Activated T-helper 1 cell treated with Interleukin-2 at 50 U/mL for 16 hours (primary cell): ENCODE measurements around the gene AGPAT4.

Experiments used
- DNase-seq: peaks from one replicate; pipeline ENCODE4 v3.0.0-alpha.2; 2020; ENCODE audit warnings: low read depth

Gene AGPAT4

DNA sequence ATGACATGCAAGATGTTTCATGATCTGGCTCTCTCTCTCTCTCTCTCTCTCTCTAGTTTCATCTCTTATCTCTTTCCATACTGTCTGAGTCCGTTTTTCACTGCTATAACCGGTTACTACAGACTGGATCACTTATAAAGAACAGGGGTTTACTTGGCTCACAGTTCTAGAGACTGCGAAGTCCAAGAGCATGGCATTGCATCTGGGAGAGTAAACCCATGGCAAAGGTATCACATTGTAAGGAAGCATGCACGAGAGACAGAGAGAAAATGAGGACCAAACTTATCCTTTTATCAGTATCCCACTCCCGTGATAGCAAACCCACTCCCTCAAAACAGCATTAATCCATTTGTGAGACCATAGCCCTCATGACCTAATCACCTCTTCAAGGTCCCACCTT lies 7.2 kb upstream of the AGPAT4 start:
- DNase-seq = no peak

DNA sequence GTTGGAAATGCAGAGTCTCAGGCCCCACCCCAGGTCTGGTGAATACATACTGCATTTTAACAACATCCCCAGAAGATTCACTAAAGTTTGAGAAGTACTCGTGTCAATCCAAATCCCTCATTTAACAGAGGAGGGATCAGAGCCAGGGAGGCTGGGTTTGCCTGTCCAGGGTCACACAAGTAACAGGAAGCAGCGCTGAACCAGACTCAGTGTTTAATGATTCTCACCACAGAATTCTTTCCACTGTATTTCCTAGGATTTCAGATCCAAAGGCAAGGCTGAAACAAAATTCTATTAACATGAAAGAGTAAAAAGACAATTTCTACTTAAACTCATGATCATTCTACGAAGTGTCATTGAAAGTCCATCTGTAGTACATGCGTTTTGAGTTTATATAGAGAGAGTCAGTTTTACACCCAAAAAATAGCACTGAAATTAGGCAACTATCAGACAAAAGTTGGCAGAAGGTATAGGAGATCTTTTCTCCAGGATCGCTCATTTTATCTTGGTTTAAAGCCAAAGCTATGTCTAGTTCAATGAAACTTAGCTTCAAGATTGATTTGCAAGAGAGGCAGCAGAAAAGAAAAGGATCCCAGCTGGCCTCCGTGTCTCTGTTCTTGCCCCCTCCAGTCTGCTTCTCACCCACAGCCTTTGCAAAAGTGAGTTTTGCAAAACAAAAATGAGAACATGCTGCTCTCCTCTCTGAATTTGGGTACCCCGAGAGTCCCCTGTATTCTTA lies 6.0 kb upstream of the AGPAT4 start:
- no peak for DNase-seq

DNA sequence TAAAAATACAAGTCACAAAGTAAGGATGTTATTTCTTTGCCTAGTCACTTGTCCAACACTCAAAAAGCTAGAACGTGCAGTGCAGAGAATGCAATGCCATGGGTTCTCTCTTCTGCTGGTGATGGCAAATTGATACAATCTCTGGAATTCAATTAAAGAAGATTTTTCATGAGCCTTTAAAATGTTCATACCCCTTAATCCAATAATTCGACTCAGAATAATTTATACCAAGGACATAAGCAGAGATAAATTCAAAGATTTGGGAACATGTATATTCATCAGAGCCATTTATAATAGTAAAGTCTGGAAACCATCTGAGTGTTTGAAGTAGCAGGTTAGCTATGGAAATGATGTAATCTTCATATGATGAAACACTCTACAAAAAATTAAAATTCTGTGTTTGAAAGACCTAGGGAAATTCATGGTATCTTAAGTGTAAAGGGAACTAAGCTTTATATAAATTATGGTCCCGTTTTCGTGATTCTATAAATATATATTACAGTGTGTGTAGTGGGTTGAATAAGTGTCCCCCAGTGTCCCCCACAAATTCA lies 2.8 kb upstream of the AGPAT4 start:
- DNase-seq = no peak

DNA sequence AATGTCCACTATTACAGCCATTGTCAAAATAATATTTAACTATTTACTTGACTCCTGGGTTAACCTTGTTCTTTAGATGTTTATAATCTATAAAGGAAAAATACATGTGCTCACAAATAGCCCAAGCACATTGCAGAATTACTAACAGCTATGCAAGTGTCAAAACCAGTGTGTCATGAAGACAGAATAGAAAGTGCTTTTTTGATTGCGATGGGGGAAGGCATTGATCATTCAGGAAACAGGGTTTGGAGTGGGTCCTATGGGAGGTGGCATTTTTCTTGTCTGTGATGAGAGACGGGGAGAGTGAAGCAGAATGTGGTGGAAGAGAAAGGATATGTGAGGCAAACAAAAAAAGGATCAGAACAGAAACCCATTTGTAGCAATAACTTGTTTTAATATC lies 1.0 kb upstream of the AGPAT4 start:
- DNase-seq = no peak

DNA sequence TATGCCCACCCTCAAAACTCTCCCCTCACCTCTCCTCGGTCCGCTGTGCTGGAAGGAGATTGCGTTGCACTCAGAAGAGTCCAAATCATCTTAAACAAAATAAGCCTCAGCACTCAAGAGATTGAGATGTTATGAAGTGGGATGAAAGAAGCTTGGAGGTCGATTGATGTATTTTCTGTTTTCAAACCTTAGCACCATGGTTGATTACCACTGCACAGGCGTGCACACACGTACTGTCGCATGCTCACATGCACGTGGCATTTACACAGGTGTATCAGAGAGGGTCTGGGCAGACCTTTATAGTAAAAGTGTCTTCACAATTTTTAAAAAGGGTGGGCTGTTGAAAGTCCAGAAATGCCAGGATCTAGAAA lies 612 bp upstream of the AGPAT4 start:
- DNase-seq = no peak

DNA sequence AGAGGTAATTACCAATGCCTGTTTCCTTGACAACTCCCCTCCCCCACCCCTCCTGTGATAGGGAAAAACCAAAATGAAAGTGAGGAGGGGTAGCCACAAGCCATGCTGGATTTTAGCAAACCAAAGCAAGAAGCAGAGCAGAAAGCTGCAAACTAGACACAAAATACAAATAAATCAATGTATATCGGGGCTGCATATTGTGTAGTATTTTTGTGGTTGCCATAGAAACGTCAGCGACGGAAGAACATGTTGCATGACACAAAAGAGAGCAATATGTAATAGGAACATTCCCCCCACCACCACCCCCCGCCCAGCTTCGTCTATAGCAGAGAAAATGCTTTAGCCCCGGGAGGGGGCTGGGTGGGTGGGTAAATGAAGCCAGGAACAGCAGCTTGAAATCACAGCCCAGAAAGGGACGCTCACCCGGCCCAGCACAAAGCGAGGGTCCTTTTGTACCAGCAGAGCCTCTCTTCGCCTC lies 548 bp downstream of the AGPAT4 start:
- DNase-seq = peak; percentile 2

DNA sequence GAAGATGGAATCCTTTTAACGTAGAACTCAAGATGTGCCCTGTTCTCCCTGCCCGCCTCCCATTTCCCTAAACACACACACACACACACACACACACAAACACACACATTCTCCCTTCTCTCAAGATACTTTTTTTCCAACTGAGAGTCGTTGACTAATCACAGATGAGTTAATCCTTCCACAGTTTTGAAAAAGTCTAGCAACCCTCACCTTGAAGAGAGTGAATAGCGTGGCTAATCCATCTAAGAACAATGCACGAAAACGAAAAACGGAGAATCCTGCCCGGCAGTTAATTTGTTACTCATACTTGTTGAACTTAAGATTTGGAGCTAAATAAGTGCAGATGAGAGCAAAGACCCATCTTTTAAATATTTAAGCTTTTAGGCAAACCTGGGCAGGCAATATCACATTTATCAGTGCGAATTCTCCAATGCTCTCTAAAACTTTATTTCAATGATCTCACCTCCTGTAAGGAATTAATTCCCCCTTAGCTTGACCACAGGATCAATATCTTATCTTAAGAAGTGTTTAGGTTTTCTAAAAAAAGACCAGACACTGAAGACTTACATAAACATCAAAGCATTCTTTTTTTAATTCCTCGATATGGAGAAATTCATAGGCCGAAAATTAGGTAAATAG lies 1.1 kb downstream of the AGPAT4 start:
- no peak for DNase-seq

DNA sequence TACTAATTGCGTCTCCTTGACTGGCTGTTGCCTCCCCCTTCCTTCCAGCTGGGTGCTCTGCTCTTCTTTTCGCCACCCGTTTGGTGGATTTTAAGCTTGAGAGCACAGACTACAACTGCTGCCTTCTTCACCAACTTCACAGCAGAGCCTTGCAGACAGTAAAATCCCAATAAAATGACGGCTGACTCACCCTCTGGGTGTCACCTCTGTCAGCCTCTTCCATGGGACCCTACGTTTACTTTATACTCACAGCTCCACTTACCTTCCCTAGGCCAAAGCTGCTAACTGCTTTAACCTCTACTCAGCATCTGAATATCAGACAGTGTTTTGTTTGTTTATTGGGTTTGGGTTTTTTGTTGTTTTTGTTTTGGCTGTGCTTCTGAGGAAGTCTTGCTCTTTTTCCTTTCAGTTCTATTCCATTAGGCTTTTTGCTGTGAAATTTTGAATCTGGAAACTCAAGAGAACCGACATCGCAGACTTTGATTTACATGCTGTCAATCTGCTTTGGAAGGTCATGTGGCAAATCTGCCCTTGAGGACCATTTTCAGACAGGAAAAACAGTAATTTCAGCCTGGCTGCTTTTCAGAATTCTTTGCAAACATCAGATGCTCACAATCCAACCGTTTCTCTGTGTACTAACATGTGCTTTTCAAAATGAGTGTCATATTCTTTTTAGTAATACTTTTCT lies 2.4 kb downstream of the AGPAT4 start:
- DNase-seq = no peak

DNA sequence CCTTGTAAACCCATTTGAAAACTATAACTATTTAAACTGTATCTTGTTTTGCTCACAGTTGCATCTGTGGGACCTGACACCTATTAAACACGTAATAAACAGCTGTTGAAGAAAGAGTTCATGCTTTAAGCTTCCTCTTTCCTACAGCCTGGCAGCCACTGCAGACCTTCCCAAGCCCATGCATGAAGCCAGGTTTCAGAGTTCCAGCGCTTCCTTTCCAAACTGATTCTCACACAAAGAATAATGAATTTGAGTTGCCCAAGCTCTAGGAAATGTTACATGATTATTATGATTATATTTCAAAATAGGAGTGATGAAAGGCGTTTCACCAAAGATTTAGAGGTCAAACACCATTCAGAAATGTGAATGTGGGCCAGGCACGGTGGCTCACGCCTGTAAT lies 3.7 kb downstream of the AGPAT4 start:
- DNase-seq = no peak

DNA sequence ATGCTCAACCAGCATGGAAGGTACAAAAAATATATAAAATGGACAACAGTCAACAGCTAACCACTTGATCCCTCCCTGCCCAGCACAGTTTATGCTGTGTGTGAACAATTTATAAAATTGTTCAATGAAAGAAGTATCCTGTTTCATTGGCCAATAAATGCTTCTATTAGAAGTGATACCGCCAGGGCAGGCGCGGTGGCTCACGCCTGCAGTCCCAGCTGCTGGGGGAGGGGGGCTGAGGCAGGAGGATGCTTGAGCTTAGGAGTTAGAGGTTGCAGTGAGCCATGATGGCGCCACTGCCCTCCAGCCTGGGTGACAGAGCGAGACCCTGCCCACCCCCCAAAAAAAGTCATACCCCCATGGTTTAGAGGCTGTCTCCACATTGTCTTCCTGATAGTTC lies 4.6 kb downstream of the AGPAT4 start:
- DNase-seq = no peak

DNA sequence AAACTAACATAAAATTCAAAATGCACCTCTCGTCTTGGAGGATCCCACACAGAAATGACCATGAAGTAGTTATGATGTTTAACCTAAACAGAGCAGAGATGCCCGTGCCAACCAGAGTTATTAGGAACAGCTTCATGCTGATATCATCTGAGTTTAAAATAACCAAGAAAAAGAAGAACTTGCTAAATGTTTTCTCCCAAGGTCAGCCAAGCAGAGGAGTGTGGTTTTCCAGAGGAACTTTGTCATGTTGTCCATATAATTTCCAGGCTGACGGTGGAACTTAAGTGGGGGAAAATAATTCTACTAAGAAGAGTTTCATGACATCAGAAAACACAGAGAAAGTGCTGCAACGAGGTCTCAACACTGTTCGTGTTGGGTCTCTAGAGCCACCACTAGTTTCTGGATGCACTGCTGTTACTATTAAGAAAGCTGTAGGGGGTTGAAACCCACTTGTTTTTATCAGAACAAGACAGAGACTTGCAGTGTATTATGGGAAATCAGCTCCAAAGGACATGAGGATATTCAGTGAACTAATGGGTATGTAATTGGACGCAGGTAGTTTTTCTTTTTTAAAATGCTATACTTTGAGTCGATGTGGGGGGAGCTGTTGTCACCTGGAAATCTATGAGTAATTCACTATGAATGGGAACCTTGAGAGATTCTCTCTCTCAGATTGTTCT lies 5.2 kb downstream of the AGPAT4 start:
- DNase-seq = no peak

DNA sequence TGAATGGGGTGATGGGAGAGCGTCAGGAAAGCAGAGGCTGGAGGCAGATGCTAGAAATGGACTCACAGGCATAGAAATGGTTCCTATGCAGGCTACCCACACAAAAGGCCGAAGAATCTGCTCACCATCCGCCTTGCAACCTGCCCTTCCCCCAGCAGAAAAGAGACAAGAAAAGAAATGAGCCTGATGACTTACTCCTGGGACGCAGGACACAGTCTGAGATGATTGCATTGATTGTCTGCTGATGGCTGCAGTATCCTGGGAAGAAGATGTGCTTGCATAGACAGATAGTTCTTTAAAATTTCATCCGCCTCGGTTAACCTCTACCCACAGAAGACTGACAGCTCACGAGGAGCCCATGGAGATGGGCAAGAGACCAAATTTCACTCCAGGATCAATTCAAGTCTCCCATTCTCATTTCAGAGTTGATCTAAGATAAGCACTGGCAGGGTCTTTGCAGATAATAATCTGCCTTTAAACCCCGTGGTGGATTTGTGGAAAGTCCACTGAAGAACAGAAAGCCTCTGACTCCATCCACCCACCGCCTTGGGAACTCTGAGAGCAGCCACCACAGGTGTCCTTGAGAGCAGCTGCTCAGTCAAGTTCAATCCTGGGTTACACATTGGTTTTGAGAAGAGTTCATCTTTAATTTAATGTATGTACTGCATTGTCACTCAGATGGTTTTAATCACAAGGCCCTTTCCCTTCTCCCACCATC lies 7.2 kb downstream of the AGPAT4 start:
- no peak for DNase-seq

DNA sequence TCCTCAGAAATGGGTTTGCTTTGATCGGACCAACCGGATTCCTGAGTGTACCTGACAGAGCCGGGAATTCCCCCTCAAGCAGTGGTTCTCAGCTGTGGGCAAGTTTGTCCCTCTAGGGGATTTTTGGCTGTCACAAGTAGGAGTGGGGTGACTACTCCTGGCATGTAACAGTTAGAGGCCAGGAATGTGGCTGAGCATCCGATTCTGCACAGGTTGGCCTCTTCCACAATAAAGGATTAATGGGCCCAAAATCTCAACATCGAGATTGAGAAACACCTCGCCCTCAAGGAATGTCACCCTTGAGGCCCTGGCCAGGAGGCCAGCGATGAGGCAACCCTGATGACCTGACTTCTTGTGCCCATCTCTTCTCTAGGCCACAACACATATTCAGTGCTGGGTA lies 7.9 kb downstream of the AGPAT4 start:
- DNase-seq = no peak

DNA sequence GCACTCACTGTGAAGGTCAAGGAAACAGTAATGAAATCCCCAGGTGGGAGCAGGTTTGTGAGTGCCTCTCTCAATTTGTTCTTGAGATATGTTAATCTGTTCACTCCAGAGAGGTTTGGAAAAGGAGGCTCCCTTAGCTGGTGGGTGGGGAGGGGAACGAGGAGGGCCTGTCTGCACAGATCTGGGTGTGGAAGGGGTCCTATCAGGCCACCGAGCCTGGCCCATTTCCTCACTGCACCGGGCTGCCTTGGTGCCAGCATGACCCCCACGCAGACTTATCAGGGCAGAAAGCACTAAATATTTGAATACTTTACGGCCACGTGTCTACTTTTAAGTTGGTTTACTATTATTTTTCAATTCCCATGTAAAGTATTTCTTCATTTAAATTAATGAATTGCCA lies 8.3 kb downstream of the AGPAT4 start:
- no peak for DNase-seq

DNA sequence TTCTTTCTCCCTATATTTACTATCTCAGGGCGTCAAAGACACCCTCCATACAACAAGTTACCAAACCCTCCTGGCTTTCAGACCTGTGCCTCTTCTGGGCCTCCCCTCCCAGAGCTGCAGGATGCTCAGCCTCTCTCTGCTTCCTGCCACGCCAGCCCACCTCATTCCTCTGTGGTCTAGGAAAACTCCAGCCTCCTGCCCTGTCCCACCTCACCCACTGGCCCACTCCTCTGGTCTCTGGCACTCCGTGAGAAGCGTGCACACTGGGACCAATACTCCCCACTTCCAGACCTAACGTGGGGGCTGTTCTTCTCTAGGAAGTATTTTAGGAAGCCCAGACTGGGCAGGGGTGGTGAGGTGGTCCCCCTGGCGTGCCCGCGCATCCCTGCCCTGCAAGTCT lies 9.7 kb downstream of the AGPAT4 start:
- no peak for DNase-seq

DNA sequence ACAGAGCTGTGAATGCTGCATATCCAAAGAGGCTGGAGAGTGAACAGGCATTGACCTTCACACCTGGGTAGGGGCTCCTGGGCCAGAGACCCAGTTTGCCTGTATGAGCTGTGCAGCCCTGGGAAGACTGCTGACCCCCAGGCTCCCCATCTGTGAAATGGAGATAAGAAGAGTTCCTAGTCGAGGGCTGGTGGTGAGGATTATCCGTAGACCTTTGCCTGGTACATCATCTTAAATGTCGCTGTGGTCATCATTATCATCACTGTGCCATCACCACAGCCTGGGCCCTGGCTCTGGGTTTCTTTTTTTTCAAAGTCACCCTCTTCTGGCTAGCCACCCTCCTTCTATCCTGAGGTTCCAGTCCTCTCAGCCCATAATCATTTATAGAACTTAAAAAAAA lies 12.0 kb downstream of the AGPAT4 start:
- no peak for DNase-seq

DNA sequence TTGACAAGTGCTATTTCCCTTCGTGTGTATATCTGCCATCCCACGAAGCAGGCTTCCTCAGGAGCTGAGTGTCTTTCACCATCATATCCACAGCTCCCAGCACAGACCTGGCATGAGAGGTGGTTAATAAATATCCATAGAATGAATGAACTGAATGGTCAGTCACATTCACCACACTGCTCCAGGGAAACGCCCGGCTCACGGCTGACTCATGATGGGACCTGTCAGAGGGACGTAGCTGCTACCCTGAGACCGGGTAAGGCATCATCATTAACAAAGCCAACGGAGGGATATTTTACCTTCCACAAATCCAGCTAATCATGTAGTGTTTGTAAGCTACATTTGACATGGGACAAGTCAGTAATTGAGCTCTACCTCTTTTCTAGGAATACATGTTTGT lies 12.5 kb downstream of the AGPAT4 start:
- DNase-seq = no peak

DNA sequence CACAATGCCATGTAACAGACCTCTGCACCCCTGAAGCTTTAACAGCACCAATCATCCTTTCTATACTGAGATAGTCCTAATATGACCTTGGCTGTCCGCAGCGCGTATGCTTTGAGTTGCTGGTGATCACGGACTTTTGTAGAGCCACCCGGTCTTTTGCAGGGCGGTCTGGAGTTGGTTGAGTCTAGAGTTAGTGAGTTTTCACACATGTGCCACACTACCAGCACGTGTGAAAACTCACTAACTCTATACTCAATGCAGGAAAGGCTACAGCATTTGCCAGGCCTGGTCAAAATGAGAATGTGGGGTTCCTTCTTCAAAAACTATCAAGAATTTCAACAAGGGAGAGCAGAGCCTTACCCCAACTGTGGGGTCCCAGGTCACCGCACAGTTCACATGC lies 14.6 kb downstream of the AGPAT4 start:
- DNase-seq = no peak

DNA sequence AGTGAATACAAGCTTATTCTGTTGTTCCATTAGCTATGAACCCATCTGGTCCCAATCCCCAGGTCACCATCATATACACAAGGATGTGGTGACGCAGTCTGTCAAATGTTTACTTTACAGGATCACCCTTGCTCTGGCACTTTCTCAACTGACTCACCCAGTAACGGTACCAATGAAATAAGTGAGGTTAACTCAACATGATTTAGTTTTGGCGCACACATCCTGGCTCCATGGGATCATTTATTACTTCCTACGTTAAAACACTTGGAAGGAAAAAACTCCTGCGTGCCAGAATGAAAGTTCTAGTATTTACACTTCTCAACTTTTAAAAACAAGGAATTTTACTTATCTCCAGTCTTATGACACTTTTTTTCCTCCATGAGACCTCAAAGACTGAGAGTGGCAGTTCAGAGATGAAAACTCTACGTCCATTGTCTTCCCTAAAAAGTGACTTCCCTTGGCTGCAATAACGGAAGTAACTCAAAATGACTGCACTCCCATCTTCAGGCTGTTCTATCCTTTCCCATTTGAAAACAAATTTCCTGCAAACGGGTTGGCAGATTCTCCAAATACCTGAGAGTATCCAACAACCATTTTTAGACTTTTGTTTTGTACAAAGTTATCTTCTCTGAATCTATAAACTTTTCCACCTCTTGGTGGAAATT lies 15.9 kb downstream of the AGPAT4 start:
- DNase-seq = no peak

DNA sequence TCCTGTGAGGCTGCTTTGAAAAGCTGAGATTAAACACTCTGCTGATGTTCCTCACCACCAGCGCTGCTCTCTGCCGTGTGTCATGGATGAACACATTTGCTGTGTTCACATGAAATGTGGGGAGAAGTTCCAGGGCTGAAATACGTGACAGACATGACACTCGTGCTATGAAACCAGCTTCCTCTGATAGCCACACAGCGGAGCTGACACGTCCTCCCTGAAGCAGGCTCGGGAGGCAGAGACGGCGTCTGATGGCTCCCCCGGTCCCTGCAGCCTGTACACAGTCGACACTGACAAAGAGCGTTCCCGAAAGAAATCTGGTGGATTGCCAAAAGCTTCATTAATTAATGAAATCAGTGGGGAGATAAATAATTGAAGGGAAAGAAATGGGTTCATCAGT lies 17.5 kb downstream of the AGPAT4 start:
- no peak for DNase-seq

DNA sequence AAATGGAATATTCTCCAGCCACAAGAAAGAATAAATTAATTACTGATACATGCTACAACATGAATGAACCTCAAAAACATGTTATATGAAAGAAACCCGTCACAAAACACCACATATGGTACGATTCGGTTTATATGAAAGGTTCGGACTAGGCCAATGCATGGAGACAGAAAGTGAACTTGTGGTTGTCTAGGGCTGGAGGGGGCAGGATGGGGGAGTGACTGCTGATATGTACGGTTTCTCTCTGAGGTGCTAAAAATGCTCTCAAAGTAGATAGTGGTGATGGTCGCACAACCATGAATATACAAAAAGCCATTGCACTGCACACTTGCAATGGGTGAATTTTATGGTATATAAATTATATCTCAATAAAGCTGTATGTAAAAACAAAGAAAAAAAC lies 18.3 kb downstream of the AGPAT4 start:
- DNase-seq = no peak
